RWPE1 (cell line): ENCODE results near the gene TMEM266.

Experiments used
- CTCF ChIA-PET: fragments of 350-600 bp; sonication (Branson Sonifier 250); formaldehyde crosslinking; extraction: SDS; loops from one replicate; lab custom pipeline; 2021; lab: Yijun Ruan, JAX
- POLR2A ChIA-PET: fragments of 400-600 bp; formaldehyde crosslinking; extraction: SDS; loops from one replicate; lab custom pipeline; 2020; ENCODE audit warnings: antibody characterized with exemption; ENCODE audit not compliant: low non-redundant PET; lab: Yijun Ruan, JAX
- DNase-seq: peaks from one replicate; pipeline ENCODE4 v3.0.0; 2012; ENCODE audit warnings: low spot score
- H3K27ac ChIP-seq: fragments of 450-650 bp; 2 replicates; pipeline ENCODE4 v1.5.1; 2017
- CTCF ChIP-seq: fragments of 450-650 bp; conservative IDR thresholded peaks from 2 replicates; pipeline ENCODE4 v1.5.1; 2017; ENCODE audit warnings: low read depth, mild to moderate bottlenecking

Gene TMEM266

GRCh38 chr15:76105391-76105790 lies 45.6 kb downstream of the TMEM266 start:
- no peak for TF ChIP-seq CTCF
- DNase-seq: no peak
- ChIA-PET CTCF (no interaction called here), POLR2A (no interaction called here)
- no peak overlapping the region for H3K27ac ChIP-seq

- H3K27ac ChIP-seq: no peak overlapping the region
- ChIA-PET POLR2A (no interaction called here), CTCF (no interaction called here)
- DNase-seq: no peak
- TF ChIP-seq CTCF: no peak
Measured at GRCh38 chr15:76105911-76106310, 46.1 kb downstream of the TMEM266 start.

GRCh38 chr15:76107169-76107568 lies 47.4 kb downstream of the TMEM266 start:
- ChIA-PET CTCF (no interaction called here), POLR2A (no interaction called here)
- no peak for TF ChIP-seq CTCF
- no peak for DNase-seq
- H3K27ac ChIP-seq: no peak overlapping the region

GRCh38 chr15:76108021-76108723 lies 48.4 kb downstream of the TMEM266 start:
- no peak for DNase-seq
- CTCF ChIA-PET: interaction anchor here (1.7 kb wide), 1 partner anchor 31 kb away, joined by 3 read pairs; no protein-coding TSS in a partner anchor

GRCh38 chr15:76109046-76109445 lies 49.3 kb downstream of the TMEM266 start:
- CTCF ChIA-PET: interaction anchor here (1.7 kb wide), 1 partner anchor 30 kb away, joined by 3 read pairs; no protein-coding TSS in a partner anchor
- POLR2A ChIA-PET: no interaction called here
- no peak for TF ChIP-seq CTCF
- H3K27ac ChIP-seq: no peak overlapping the region
- DNase-seq: no peak

More at GRCh38 chr15:76108021-76108723, 48.4 kb downstream of the TMEM266 start:
- TF ChIP-seq CTCF: no peak
- H3K27ac ChIP-seq: no peak overlapping the region
- POLR2A ChIA-PET: no interaction called here

- CTCF ChIA-PET: no interaction called here
- TF ChIP-seq CTCF: no peak
- no peak overlapping the region for H3K27ac ChIP-seq
- POLR2A ChIA-PET: no interaction called here
- DNase-seq: no peak
Measured at GRCh38 chr15:76114561-76114960, 54.8 kb downstream of the TMEM266 start.
